HG03135 (cell line): ENCODE results near the gene NOP56.

ENCODE experiments used
- ATAC-seq: cut with Tn5 transposase; IDR thresholded peaks from one replicate; pipeline ENCODE4 v1.9.1; 2021; ENCODE audit warnings: mild to moderate bottlenecking, moderate library complexity; ENCODE audit not compliant: unreplicated experiment

Gene NOP56, protein sequence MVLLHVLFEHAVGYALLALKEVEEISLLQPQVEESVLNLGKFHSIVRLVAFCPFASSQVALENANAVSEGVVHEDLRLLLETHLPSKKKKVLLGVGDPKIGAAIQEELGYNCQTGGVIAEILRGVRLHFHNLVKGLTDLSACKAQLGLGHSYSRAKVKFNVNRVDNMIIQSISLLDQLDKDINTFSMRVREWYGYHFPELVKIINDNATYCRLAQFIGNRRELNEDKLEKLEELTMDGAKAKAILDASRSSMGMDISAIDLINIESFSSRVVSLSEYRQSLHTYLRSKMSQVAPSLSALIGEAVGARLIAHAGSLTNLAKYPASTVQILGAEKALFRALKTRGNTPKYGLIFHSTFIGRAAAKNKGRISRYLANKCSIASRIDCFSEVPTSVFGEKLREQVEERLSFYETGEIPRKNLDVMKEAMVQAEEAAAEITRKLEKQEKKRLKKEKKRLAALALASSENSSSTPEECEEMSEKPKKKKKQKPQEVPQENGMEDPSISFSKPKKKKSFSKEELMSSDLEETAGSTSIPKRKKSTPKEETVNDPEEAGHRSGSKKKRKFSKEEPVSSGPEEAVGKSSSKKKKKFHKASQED

DNA sequence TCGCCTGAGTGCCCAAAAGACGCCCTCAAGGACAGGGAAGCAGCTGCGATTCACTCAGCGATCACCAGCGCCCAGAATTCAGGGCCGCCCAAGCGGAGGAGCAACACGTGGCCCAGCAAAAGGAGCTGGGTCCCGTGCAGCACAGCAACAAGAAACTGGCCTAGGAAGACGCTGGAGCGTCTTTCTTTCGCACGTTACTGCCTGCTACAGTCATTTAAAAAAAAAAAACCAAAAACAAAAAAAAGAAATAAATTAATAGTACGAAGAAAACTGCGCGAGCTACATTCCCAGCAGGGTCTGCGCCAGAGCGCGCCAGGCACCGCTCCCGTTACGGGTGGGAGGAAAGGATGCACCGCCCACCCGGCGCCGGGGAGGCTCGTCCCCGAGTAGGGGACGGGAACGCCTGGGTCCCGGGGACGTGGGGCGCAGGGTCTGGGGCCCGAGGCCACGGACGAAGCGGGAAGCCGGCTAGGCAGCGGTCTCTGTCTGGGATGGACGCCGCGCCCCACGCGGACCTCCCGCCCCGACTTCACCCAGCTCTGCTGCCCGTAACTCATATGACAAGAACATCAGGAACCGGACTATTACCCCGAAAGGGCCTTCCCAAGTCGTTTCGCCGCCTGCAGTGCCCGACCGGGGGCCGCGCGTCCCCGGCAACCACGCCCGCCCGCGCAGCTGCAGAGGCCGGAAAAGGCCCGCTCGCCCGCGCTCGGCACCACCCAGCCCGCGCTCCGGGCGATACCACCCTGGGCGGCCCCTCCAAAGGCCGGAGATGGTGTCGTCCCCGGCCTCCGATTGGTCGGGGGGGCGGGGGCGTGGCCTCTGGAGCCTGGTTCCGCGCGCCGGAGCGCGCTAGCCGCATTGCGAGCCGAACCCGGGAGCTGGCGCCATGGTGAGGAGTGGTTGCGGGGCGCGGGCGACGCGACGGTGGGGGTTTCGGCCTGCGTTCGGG lies at the start of gene NOP56:
Gene NOP56, plus strand, starts transcription at position 861 of the 952 bp plus-strand sequence. Its CDS starts 29 bp downstream, at position 890.
- ATAC-seq: peak; percentile 79

DNA sequence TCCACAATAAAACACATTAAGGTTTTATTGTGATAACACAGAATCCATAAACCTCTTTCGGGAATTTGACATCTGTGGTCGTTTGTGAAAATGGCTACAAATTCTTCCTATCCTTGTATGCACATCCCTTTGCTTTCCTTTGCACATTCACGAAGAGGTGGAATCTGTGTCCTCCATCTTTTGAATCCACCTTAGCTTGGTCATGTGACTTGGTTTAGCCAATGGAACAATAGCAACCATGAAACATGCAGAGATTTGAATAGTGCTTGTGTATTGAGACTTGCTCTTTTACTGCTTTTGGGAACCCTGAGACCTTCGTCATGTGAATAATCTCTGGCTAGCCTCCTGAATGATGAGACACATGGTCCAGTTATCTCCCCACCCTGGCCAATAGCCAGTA lies 49.7 kb upstream of the NOP56 start:
- ATAC-seq: no peak

DNA sequence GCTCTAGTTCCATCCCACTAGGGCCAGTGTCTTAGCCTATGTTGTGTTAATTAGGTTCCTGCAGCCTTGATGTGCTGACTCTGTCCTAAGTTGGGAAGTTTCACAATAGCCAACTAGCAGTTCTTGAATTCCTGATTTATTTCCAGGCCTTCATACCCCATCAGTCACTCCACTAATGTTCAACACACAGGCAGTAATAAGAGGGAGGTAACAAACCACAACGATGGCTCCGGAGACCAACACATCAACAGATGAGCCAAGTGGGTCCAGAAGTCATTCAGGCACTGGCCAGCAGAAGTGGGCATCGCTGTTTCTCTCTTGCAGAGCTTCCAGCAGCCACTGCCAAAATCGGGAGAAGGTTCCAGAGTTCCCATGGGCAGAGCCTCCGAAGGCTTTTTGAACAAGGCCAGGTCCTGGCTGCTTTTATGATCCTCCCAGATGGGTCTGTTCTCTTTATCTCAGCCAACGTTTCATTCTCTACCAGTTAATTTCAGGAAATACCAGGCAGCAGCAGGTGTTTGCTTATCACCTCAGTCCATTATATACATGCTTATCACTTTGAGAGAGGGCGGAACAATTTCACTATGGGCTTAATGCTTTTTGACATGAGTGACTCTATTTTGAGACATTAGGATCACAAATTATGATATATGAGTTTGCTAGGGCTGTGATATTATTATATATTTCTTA lies 48.5 kb upstream of the NOP56 start:
- no peak for ATAC-seq

DNA sequence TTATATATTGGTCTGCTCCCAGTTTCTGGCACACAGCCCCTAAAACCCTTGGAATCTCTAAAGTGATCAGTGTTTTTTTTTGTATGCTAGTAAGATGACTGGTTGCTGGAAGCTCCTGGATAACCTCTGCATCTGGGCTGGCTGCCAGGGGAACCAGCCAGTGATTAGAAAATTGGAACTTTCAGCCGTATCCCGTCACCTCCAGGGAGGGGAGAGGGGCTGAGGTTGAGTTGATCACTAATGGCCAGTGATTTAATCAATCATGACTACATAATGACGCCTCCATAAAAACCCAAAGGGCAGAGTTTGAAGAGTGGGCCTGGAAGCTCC lies 48.0 kb upstream of the NOP56 start:
- no peak for ATAC-seq

DNA sequence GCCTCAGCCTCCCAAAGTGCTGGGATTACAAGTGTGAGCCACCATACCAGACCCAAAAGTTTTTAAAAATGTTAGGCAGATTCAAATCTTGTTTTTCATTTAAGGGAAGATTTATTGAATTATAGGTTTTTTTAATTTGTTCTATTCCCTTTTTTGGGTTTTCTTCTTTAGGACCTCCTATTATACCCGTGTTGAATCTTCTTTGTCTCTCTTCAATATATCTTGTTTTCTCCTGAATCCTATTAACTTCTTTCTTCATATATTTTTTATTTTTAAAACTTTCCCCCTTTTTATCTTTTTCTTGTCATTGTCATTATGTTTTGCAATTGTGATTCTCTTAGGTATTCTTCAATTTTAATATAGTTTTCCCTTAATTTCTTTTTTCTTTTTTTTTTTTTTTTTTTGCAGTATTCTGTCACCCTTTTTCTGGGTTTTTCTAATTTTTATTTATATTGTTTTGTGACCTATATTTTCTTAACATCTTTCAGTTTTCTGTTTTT lies 45.9 kb upstream of the NOP56 start:
- ATAC-seq: no peak

DNA sequence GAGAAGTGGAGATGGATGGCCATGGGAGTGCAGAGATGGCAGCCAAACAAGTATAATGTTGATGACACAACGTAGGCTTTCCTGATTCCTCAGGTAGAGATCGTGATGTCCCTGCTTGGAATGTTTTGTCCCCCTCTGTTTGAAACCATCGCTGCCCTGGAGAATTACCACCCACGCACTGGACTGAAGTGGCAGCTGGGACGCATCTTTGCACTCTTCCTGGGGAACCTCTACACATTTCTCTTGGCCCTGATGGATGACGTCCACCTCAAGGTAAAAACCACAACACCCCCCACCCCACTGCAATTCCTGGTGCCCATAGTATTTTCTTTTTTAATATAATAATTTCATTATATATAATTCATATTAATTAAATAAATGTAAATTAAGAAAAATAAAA lies 42.1 kb upstream of the NOP56 start:
- ATAC-seq: no peak

DNA sequence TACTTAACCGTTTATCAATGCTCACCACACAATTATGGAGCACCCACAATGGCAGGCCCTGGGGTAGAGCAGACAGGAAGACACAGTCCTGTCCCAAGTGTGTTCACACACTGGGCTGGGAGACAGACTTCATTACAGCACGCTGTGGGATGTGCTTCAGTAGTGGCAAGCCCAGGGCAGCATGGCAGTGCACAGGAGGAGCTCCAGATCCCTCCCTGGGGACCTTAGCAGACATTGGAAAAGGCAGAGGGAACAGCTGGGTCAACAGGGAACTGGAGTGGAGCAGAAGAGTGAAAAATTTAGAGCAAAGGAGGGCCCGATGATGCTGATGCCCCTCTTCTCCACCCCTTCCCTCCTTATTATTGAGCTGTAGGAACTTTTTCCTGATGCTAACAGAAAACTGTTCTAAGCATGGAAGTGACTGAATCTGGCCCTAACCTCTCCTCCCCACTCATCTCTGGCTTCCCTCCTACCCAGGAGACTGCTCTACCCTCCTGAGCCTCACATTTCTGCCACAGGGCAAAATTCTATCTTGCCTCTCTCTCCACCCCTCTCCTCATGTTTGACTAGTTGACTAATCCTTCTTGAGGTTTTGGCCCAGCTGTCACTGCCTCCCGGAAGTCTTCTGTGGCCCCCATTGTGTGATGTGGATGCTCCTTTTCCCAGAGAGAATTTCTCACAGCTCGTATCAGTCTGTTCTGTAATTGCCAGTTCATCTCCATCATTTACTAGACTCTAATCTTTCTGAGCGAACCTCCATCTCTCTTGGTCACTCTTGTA lies 41.3 kb upstream of the NOP56 start:
- no peak for ATAC-seq

DNA sequence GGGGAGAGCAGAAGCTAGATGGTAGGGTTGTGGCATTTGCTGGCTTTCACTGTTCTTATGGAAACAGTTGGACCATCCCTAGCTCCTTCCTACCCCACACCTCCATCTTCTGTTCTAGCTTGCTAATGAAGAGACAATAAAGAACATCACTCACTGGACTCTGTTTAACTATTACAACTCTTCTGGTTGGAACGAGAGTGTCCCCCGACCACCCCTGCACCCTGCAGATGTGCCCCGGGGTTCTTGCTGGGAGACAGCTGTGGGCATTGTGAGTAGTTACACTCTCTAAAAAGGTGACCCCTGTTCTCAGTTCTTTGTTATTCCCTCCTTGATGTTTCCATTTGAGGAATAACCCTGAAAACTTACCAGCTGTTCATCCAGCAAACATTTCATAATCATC lies 40.4 kb upstream of the NOP56 start:
- ATAC-seq: no peak

DNA sequence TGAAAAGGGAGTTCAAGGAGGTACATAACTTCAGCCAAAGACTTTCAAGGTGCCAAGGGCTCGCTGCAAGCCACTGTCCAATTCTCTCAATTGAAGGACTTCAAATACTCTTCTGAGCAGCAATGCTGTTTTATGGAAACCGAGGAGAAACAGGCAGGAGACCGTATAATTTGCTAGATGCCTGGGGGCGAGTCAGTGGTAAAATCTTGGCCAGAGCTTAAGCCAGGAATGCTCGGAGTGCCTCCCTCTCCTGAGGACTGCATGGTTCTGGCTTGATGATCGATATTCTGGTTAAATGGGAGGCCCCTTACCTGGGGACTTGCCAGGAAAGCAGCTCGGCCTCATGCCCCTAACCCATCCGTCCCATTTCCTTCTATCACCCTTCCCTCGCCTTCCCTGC lies 35.8 kb upstream of the NOP56 start:
- no peak for ATAC-seq

DNA sequence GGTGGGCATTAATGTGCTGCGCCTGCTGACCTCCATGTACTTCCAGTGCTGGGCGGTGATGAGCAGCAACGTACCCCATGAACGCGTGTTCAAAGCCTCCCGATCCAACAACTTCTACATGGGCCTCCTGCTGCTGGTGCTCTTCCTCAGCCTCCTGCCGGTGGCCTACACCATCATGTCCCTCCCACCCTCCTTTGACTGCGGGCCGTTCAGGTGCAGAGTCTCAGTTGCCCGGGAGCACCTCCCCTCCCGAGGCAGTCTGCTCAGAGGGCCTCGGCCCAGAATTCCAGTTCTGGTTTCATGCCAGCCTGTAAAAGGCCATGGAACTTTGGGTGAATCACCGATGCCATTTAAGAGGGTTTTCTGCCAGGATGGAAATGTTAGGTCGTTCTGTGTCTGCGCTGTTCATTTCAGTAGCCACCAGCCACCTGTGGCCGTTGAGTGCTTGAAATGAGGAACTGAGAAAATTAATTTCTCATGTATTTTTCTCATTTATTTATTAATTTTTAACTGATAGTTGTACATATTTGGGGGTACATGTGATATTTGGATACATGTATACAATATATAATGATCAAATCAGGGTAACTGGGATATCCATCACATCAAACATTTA lies 35.2 kb upstream of the NOP56 start:
- no peak for ATAC-seq

DNA sequence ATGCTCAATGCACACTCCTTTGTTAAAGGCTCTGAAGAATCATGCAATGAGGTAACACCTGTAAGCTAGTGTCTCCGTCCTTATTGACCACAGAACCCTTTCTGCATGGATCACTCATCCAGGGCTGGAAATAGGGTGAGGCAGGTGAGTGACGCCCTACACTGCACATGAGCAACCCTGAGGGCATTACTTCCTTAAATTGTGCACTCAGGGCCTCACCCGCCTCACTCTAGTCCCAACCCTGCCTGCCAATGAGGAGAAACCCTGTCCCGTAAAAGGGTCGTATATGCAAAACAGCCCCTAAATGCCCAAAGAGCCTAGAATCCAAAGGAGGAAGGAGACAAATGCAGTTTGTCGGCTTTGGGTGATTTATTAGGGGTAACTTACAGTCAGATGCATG lies 33.6 kb upstream of the NOP56 start:
- no peak for ATAC-seq

DNA sequence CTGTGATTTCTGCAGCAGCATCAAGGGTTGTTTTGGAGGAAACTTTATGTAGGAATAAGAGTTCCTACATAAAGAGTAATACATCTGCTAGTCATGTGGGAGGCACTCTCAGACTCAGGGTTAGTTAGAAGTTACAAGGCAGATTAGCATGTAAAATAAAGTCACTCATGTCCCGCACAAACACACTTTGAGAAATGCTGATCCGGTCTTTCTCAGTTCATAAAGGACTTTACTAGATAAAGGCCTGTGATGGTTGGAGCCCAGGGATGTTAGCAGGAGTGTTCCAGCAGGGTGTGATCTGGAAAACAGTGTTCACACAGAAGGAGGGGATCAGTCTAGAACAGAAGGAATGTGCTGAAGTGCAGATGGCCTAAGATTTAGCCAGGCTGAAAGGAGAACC lies 33.1 kb upstream of the NOP56 start:
- no peak for ATAC-seq

DNA sequence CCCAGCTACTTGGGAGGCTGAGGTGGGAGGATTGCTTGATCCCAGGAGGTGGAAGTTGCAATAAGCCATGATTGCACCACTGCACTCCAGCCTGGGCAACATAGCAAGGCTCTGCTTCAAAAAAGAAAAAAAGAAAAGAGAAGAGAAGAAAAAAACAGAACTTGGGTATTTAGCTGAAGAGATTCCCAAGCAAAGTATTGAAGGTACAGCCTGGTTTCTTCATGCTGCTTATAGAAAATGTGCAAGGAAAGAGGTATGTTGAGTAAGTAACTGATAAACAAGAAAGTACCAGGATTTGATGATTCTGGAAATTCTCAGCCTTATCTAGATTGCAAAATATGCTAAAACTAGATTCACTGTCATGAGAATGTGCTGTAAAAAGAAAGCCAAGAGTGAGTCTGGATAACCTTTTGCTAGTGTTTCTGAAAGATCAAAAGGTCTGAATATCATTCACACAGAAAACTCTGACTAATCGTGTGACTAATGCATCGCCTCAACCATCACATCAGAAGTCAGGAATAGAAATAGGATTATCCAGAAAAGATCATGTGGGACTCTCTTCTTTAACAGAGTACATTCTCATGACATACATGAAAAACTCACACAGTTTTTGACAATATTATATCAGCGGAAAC lies 32.4 kb upstream of the NOP56 start:
- no peak for ATAC-seq

DNA sequence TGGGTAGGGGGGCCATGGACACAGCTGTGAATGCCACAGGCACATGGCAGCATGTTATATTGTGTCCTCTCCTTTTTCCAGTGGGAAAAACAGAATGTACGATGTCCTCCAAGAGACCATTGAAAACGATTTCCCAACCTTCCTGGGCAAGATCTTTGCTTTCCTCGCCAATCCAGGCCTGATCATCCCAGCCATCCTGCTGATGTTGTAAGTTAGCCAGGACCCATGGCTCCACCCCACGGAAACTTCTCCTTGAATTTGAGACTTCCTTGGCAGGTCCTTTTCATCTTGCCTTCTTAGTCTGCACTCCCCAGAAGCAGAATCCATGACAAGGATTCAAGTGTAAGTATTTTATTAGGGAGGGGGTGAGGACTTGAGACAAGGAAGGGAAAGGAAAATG lies 28.2 kb upstream of the NOP56 start:
- ATAC-seq: no peak

DNA sequence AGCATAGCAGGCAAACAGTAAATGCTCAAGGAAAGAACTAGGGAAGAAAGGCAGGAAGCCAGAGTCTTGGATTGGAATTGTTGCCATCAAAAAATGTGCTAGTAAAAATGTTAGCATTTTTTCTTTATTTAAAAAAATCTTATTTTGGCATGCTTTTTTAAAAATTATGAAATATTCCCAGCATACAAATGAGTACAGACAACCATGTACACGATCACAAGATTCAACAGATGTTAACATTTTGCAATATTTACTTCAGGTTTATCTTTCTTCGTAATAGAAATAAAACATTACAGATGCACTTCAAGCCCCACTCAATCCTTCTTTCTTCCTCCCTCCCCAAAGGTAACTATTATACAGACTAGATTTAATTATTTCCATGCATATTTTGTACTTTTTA lies 27.4 kb upstream of the NOP56 start:
- no peak for ATAC-seq

DNA sequence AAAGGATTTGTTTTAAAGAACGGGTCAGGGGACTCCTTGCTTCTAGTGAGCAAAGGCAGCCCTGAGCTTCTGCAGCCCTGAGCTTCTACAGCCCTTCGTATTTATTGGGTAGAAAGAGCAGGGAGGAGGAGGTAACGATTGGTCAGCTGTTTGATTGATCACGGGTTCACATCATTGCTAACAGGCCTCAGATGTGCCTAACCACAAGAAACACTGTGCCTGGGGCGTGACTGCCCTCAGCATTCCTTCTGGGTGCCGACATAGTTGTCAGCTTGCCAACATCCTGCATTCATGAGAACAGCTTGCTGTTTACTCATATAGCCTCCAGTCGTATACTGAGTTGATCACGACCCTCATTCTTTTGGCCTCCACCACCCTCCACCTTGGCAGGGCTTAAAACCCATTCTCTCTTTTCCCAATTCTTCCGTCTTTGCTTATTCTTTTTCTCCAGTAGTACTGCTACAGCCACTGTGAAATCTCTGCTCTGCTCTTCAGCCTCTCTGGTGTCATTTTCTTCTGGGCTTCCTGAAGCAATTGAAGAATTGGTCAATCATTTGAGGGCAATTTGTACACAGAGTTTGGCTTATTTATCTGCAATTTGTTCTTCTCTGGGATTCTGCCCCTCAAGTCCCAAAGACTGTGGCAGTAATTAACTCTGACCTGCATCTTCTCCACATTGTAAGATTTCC lies 25.4 kb upstream of the NOP56 start:
- no peak for ATAC-seq

DNA sequence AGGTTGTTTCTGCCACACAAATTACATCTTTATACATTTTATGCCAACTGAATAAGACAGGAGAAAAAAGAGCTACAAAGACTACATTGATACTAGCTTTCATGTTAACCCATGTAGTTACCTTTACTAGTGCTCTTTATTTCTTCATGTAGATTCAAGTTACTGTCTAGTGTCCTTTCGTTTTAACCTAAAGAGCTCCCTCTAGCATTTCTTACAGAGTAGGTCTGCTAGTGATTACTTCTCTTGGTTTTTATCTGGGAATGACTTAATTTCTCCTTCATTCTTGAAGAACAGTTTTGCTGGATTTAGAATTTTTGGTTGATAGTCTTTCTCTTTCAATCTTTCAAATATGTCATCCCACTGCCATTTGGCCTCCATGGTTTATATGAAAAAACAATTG lies 21.2 kb upstream of the NOP56 start:
- no peak for ATAC-seq

DNA sequence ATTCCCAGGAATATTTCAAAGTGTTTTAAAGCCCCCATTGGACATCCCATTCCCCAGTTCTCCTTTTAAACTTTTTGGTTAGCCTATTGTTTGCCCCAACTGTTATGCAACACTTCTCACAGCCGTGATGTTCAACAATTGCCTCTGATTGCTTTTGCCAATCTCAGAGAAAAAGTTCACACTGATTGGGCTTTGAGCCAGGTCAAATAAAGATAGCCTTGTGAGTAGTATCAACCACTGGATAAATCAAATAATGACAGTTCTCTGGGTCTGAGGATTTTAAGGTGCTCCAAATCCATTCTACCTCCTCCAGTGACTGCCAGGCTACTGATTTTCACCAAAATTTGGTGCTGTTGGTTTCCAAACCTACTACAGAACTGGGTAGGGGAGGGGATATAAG lies 19.1 kb upstream of the NOP56 start:
- ATAC-seq: no peak

DNA sequence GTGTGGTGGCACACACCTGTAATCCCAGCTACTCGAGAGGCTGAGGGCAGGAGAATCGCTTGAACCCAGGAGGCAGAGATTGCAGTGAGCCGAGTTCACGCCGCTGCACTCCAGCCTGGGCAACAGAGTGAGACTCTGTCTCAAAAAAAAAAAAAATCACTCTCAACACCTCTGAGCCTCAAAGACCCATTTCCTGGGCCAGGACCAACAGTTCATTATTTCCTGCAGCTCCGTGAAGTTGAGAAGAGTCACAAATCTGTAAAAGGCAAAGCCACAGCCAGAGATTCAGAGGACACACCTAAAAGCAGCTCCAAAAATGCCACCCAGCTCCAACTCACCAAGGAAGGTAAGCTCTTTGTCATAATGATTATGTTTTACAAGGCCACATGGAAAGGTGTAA lies 15.2 kb upstream of the NOP56 start:
- no peak for ATAC-seq
